Measurements from ENCODE around the gene ST3GAL4. TPM values are rescaled to one million over a fixed set of nuclear protein-coding genes. Genes with fewer than 3 reads are reported as not detected.

Gene ST3GAL4
- total RNA-seq, 1 experiment from 2014 or later = 13.1 TPM

DNA sequence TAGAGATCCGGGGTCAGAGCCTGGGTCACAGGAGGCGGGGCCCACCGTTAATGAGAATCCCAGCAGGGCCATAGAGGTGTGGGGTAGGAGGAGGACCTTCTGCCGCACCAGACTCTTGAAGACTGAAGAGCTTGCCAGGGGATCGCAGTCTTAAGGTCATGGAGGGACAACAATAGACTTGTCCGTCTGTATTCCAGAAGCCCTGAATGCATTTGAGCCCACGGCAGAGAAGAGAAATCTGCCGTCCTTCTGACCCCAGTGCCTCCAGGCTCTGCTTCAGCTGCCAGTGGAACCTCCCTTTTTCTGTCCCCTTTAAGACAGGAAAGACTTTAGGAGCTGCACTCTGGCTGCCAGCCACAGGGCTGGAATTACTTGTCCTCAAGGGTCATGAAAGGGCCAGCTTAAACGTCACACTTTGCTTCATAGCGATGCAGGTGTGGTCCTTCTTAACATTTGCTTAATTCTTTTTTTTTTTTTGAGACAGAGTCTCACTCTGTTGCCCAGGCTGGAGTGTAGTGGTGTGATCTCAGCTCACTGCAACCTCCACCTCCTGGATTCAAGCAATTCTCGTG, 15.5 kb upstream of the ST3GAL4 start:
- H3K4me3 ChIP-seq (replicated peaks in 1 of 2; ENCODE audit: low read depth in 1 of 2, low read length in 2 of 2) = no peak overlapping the region
- no peaks in the 10 kb centered on the region for H4K20me1 ChIP-seq (ENCODE audit: insufficient read depth)
- H2AFZ ChIP-seq (ENCODE audit: low read depth, low read length, poor library complexity, severe bottlenecking) = no peak overlapping the region
- H3K9ac ChIP-seq (ENCODE audit: low read length) = no peak overlapping the region
- no peaks in the 10 kb centered on the region for H3K36me3 ChIP-seq (ENCODE audit: control insufficient read depth in 1 of 2, insufficient read depth in 2 of 2, low read length in 2 of 2)
- BruUV-seq (replicated peaks) = no TSS peak
- H3K79me2 ChIP-seq (ENCODE audit: insufficient read depth, low read length) = no peaks in the 10 kb centered on the region
- H3K27ac ChIP-seq (ENCODE audit: low read depth, low read length) = no peak overlapping the region
- intact Hi-C loops (cut with micrococcal nuclease) = no loop called here
- peaks cover 27 to 35% of the 10 kb centered on the region in 2 experiments for H3K4me1 ChIP-seq (ENCODE audit: control insufficient read depth in 1 of 2, insufficient read depth in 2 of 2, low read length in 2 of 2)
- POLR2A ChIA-PET = no interaction called here
- no peaks in the 10 kb centered on the region for H3K9me3 ChIP-seq (ENCODE audit: control insufficient read depth in 1 of 2, insufficient read depth in 1 of 2, low read depth in 1 of 2, low read length in 2 of 2)
- no peaks in the 10 kb centered on the region for H3K27me3 ChIP-seq (ENCODE audit: insufficient read depth, low read length)
- no peaks in the 10 kb centered on the region for H3K9me2 ChIP-seq (ENCODE audit: insufficient read depth)
- DNase-seq (ENCODE audit: low read depth, low spot score) (no peak), ATAC-seq (no peak; the same call in 1 of the 2 replicates)
- TF ChIP-seq CEBPB (IDR thresholded peaks at IDR 0.05; ENCODE audit: low read depth) (no peak), ELF1 (IDR thresholded peaks at IDR 0.05; ENCODE audit: borderline replicate concordance, low read depth) (no peak), POLR2A (IDR thresholded peaks at IDR 0.05; ENCODE audit: borderline replicate concordance, extremely low read depth, insufficient read depth, insufficient read length) (no peak), YY1 (IDR thresholded peaks at IDR 0.05; ENCODE audit: extremely low read depth, insufficient replicate concordance, low read depth, low read length) (no peak), POLR2AphosphoS5 (IDR thresholded peaks at IDR 0.05; ENCODE audit: low read depth, low read length) (no peak), EGR1 (IDR thresholded peaks at IDR 0.05; ENCODE audit: low read depth) (no peak), RAD21 (IDR thresholded peaks at IDR 0.05; ENCODE audit: low read depth) (no peak), JUND (IDR thresholded peaks at IDR 0.05) (no peak), ZFX (IDR thresholded peaks at IDR 0.05) (no peak)
- TF ChIP-seq, protein P1, sequence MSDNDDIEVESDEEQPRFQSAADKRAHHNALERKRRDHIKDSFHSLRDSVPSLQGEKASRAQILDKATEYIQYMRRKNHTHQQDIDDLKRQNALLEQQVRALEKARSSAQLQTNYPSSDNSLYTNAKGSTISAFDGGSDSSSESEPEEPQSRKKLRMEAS (IDR thresholded peaks at IDR 0.05) = no peak
- CTCF ChIA-PET = no interaction called here
- RAD21 ChIA-PET (ENCODE audit: low non-redundant PET in 1 of 2, low total read pairs in 2 of 2, uncharacterized antibody in 2 of 2, unreplicated experiment in 2 of 2) = no interaction called here
- peak overlapping the region; percentile 36 for H3K4me2 ChIP-seq (ENCODE audit: low read length)

DNA sequence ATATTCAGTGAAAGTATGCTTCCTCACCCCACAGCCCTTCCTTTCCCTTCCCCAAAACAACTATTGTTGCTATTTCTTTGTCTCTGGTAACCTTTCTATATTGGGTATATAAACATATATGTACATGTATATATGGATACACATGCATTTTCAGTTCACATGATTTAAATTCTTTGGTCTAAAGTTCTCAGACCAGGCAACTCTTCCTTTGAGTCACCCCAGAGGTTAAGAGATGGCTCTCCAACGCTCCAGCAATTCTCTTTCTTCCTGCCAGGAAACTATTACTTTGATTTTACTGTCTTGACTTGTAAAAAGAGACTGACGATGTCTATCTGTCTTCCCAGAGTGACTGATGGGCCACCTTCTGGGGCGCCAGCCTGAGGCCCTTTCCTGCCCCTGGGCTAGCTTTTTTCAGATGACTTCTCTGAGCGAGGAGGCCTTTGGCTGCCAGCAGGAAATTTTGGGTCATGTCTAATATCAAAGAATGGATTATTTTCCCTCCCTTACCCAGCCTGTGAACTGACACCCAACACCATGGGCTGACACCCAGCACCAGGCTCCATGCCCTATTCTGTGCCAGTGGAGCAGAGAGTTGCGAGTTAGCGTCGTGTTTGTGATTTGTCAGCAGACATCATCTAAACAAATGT, 14.4 kb upstream of the ST3GAL4 start:
- H3K27me3 ChIP-seq (ENCODE audit: insufficient read depth, low read length) = no peaks in the 10 kb centered on the region
- H3K9me3 ChIP-seq (ENCODE audit: control insufficient read depth in 1 of 2, insufficient read depth in 1 of 2, low read depth in 1 of 2, low read length in 2 of 2) = no peaks in the 10 kb centered on the region
- no peak for TF ChIP-seq FOSL1 (IDR thresholded peaks at IDR 0.05; ENCODE audit: low read depth)
- peaks cover 27 to 39% of the 10 kb centered on the region in 2 experiments for H3K4me1 ChIP-seq (ENCODE audit: control insufficient read depth in 1 of 2, insufficient read depth in 2 of 2, low read length in 2 of 2)
- CTCF ChIA-PET = no interaction called here
- no peaks in the 10 kb centered on the region for H3K79me2 ChIP-seq (ENCODE audit: insufficient read depth, low read length)
- no peak overlapping the region for H3K27ac ChIP-seq (ENCODE audit: low read depth, low read length)
- no peaks in the 10 kb centered on the region for H4K20me1 ChIP-seq (ENCODE audit: insufficient read depth)
- RAD21 ChIA-PET (ENCODE audit: low non-redundant PET in 1 of 2, low total read pairs in 2 of 2, uncharacterized antibody in 2 of 2, unreplicated experiment in 2 of 2) = no interaction called here
- H2AFZ ChIP-seq (ENCODE audit: low read depth, low read length, poor library complexity, severe bottlenecking) = no peak overlapping the region
- intact Hi-C loops (cut with micrococcal nuclease) = no loop called here
- H3K4me3 ChIP-seq (replicated peaks in 1 of 2; ENCODE audit: low read depth in 1 of 2, low read length in 2 of 2) = no peak overlapping the region
- no TSS peak for BruUV-seq (replicated peaks)
- no peak for DNase-seq (ENCODE audit: low read depth, low spot score)
- POLR2A ChIA-PET = no interaction called here
- no peak for ATAC-seq
- H3K9me2 ChIP-seq (ENCODE audit: insufficient read depth) = no peaks in the 10 kb centered on the region
- H3K4me2 ChIP-seq (ENCODE audit: low read length) = peak overlapping the region; percentile 70
- no peaks in the 10 kb centered on the region for H3K36me3 ChIP-seq (ENCODE audit: control insufficient read depth in 1 of 2, insufficient read depth in 2 of 2, low read length in 2 of 2)
- H3K9ac ChIP-seq (ENCODE audit: low read length) = peak overlapping the region; percentile 28; the same call in 1 of the 2 replicates

Data from HCT116 (cell line).